ENCODE measurements around the gene BORCS6. TPM values are rescaled to one million over a fixed set of nuclear protein-coding genes. Genes with fewer than 3 reads are reported as not detected.

Gene BORCS6
- total and polyA plus RNA-seq, 9 of the 15 experiments (the other 6 are each of a cell fraction or from before 2014, with no cell fraction given), result 0.01 to 7.4 (median 2.3) TPM

GRCh38 chr17:8226536-8227237, 36.7 kb upstream of the BORCS6 start (continued):
- TF ChIP-seq NFIC (IDR thresholded peaks at IDR 0.05), result peak; percentile 65
- TF ChIP-seq SMARCA4 (IDR thresholded peaks at IDR 0.05), result no peak
- TF ChIP-seq POLR3A (IDR thresholded peaks at IDR 0.05; ENCODE audit: borderline replicate concordance, extremely low read depth, insufficient read depth, insufficient read length), result peak; percentile 83
- no peak for TF ChIP-seq ZBTB7A (IDR thresholded peaks at IDR 0.05; ENCODE audit: borderline replicate concordance, control insufficient read depth, low read depth, low read length)
- TF ChIP-seq SIN3A (IDR thresholded peaks at IDR 0.05; ENCODE audit: borderline replicate concordance in 2 of 2, control insufficient read depth in 1 of 2, low read depth in 2 of 2, low read length in 2 of 2), result no peak
- TF ChIP-seq VEZF1 (CRISPR knock-in tag; IDR thresholded peaks at IDR 0.05), result peak; percentile 18; the same call in 1 of the 2 replicates
- TF ChIP-seq SMARCA5 (IDR thresholded peaks at IDR 0.05), result no peak
- no peak for TF ChIP-seq SRF (CRISPR knock-in tag; IDR thresholded peaks at IDR 0.05)
- TF ChIP-seq MEIS2 (IDR thresholded peaks at IDR 0.05; ENCODE audit: partially characterized antibody), result no peak
- TF ChIP-seq TEAD4 (IDR thresholded peaks at IDR 0.05; ENCODE audit: low read length), result peak; percentile 52
- no peak for TF ChIP-seq TEAD4 (CRISPR knock-in tag; IDR thresholded peaks at IDR 0.05; ENCODE audit: borderline replicate concordance)
- TF ChIP-seq HMG20B (CRISPR knock-in tag; IDR thresholded peaks at IDR 0.05), result peak; percentile 88; the same call in 1 of the 2 replicates
- TF ChIP-seq ATF1 (CRISPR knock-in tag; IDR thresholded peaks at IDR 0.05), result no peak
- TF ChIP-seq ATF1 (tag; IDR thresholded peaks at IDR 0.05), result peak; percentile 79
- TF ChIP-seq GTF3C2 (IDR thresholded peaks at IDR 0.05; ENCODE audit: borderline replicate concordance, extremely low read depth, insufficient read length), result peak; percentile 90
- TF ChIP-seq ZNF384 (IDR thresholded peaks at IDR 0.05; ENCODE audit: low read depth, low read length), result peak; percentile 30; the same call in 1 of the 2 replicates
- TF ChIP-seq PCBP2 (IDR thresholded peaks at IDR 0.05; ENCODE audit: low read depth, low read length, poor library complexity, severe bottlenecking), result no peak
- peak; percentile 51; the same call in 1 of the 2 replicates for TF ChIP-seq LCOR (CRISPR knock-in tag; IDR thresholded peaks at IDR 0.05)
- no peak for TF ChIP-seq SIX5 (IDR thresholded peaks at IDR 0.05; ENCODE audit: borderline replicate concordance in 1 of 2, insufficient read depth in 1 of 2, low read depth in 1 of 2, low read length in 2 of 2)
- TF ChIP-seq MCM3 (IDR thresholded peaks at IDR 0.05), result no peak
- TF ChIP-seq TEAD2 (tag; IDR thresholded peaks at IDR 0.05), result no peak
- 0 out of 2 replicates have a peak, but pooled peaks have one; percentile 79 for TF ChIP-seq BRD4 (IDR thresholded peaks at IDR 0.05)
- TF ChIP-seq ELF4 (CRISPR knock-in tag; IDR thresholded peaks at IDR 0.05), result no peak
- no peak for TF ChIP-seq CBX1 (IDR thresholded peaks at IDR 0.05; ENCODE audit: low read depth)
- no peak for TF ChIP-seq MAFG (tag; conservative IDR thresholded peaks at IDR 0.05)
- no peak for TF ChIP-seq TAF15 (IDR thresholded peaks at IDR 0.05; ENCODE audit: low read depth, low read length)
- TF ChIP-seq CREM (IDR thresholded peaks at IDR 0.05; ENCODE audit: low read depth), result peak; percentile 52
